ENCODE data around the gene NTN1. TPM values are rescaled to one million over a fixed set of nuclear protein-coding genes. Genes with fewer than 3 reads are reported as not detected.

NTN1 gene
- total RNA-seq, 1 donor from 2014 or later: 0.45 TPM

- Histone ChIP-seq H3F3A (ENCODE audit: low read depth) (no peaks in the 10 kb centered on the region), H3K9me3 (ENCODE audit: low read depth) (no peaks in the 10 kb centered on the region), H3K4me2 (no peak overlapping the region), H3K4me1 (peaks cover 22% of the 10 kb centered on the region), H3K79me2 (ENCODE audit: low read depth) (no peaks in the 10 kb centered on the region), H3K9ac (no peak overlapping the region), H4K20me1 (ENCODE audit: low read depth) (no peaks in the 10 kb centered on the region), H3K4me3 (no peak overlapping the region), H2AFZ (replicated peaks) (no peak overlapping the region), H3K36me3 (no peaks in the 10 kb centered on the region), H3K27ac (no peak overlapping the region), H3K27me3 (no peaks in the 10 kb centered on the region)
- DNase-seq (ENCODE audit: low spot score): no peak
- TF ChIP-seq EZH2 (IDR thresholded peaks at IDR 0.05) (no peak), EZH2phosphoT487 (IDR thresholded peaks at IDR 0.05) (no peak)
- TF ChIP-seq, protein P1, sequence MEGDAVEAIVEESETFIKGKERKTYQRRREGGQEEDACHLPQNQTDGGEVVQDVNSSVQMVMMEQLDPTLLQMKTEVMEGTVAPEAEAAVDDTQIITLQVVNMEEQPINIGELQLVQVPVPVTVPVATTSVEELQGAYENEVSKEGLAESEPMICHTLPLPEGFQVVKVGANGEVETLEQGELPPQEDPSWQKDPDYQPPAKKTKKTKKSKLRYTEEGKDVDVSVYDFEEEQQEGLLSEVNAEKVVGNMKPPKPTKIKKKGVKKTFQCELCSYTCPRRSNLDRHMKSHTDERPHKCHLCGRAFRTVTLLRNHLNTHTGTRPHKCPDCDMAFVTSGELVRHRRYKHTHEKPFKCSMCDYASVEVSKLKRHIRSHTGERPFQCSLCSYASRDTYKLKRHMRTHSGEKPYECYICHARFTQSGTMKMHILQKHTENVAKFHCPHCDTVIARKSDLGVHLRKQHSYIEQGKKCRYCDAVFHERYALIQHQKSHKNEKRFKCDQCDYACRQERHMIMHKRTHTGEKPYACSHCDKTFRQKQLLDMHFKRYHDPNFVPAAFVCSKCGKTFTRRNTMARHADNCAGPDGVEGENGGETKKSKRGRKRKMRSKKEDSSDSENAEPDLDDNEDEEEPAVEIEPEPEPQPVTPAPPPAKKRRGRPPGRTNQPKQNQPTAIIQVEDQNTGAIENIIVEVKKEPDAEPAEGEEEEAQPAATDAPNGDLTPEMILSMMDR (IDR thresholded peaks at IDR 0.05): no peak
- no peak overlapping the region for H3K4me3 Mint-ChIP-seq
- H3K27ac Mint-ChIP-seq: no peak overlapping the region
- H3K9me3 Mint-ChIP-seq: peaks cover 3% of the 10 kb centered on the region
- H3K4me1 Mint-ChIP-seq: peaks cover 9% of the 10 kb centered on the region
- H3K36me3 Mint-ChIP-seq: no peaks in the 10 kb centered on the region
- peaks cover 5% of the 10 kb centered on the region for H3K27me3 Mint-ChIP-seq (ENCODE audit: insufficient read depth, low read depth)
These were observed 153.7 kb downstream of the NTN1 start for GRCh38 chr17:9174779-9175574.

GRCh38 chr17:9175700-9176467 is 154.6 kb downstream of the NTN1 start:
- peaks cover 7% of the 10 kb centered on the region for H3K4me1 Mint-ChIP-seq
- H3K4me3 Mint-ChIP-seq: no peak overlapping the region
- H3F3A ChIP-seq (ENCODE audit: low read depth): no peaks in the 10 kb centered on the region
- no peaks in the 10 kb centered on the region for H3K79me2 ChIP-seq (ENCODE audit: low read depth)
- no peaks in the 10 kb centered on the region for H4K20me1 ChIP-seq (ENCODE audit: low read depth)
- H3K9ac ChIP-seq: no peak overlapping the region
- peaks cover 5% of the 10 kb centered on the region for H3K27me3 Mint-ChIP-seq (ENCODE audit: insufficient read depth, low read depth)
- no peak for DNase-seq (ENCODE audit: low spot score)
- no peak overlapping the region for H3K27ac Mint-ChIP-seq
- peaks cover 3% of the 10 kb centered on the region for H3K9me3 Mint-ChIP-seq
- H3K4me3 ChIP-seq: no peak overlapping the region
- no peak overlapping the region for H3K27ac ChIP-seq
- no peaks in the 10 kb centered on the region for H3K27me3 ChIP-seq
- no peak overlapping the region for H2AFZ ChIP-seq (replicated peaks)
- no peaks in the 10 kb centered on the region for H3K36me3 Mint-ChIP-seq
- H3K4me2 ChIP-seq: no peak overlapping the region
- H3K36me3 ChIP-seq: no peaks in the 10 kb centered on the region
- TF ChIP-seq EZH2 (IDR thresholded peaks at IDR 0.05): no peak
- TF ChIP-seq, protein P1 (IDR thresholded peaks at IDR 0.05): no peak
- TF ChIP-seq EZH2phosphoT487 (IDR thresholded peaks at IDR 0.05): no peak
- peaks cover 24% of the 10 kb centered on the region for H3K4me1 ChIP-seq
- H3K9me3 ChIP-seq (ENCODE audit: low read depth): no peaks in the 10 kb centered on the region

- no peak overlapping the region for H3K4me3 Mint-ChIP-seq
- H3K4me1 Mint-ChIP-seq: no peaks in the 10 kb centered on the region
- DNase-seq (ENCODE audit: low spot score): no peak
- peaks cover 5% of the 10 kb centered on the region for H3K27me3 Mint-ChIP-seq (ENCODE audit: insufficient read depth, low read depth)
- TF ChIP-seq, protein P1 (IDR thresholded peaks at IDR 0.05): no peak
- no peak for TF ChIP-seq EZH2phosphoT487 (IDR thresholded peaks at IDR 0.05)
- no peak for TF ChIP-seq EZH2 (IDR thresholded peaks at IDR 0.05)
- peaks cover 23% of the 10 kb centered on the region for H3K4me1 ChIP-seq
- peaks cover 3% of the 10 kb centered on the region for H3K9me3 Mint-ChIP-seq
- H3K27me3 ChIP-seq: no peaks in the 10 kb centered on the region
- H4K20me1 ChIP-seq (ENCODE audit: low read depth): no peaks in the 10 kb centered on the region
- H3K4me3 ChIP-seq: no peak overlapping the region
- no peaks in the 10 kb centered on the region for H3K36me3 ChIP-seq
- H3K79me2 ChIP-seq (ENCODE audit: low read depth): no peaks in the 10 kb centered on the region
- no peak overlapping the region for H3K27ac ChIP-seq
- H3K9me3 ChIP-seq (ENCODE audit: low read depth): no peaks in the 10 kb centered on the region
- H3F3A ChIP-seq (ENCODE audit: low read depth): no peaks in the 10 kb centered on the region
- H3K36me3 Mint-ChIP-seq: no peaks in the 10 kb centered on the region
- H2AFZ ChIP-seq (replicated peaks): no peak overlapping the region
- H3K9ac ChIP-seq: no peak overlapping the region
- H3K27ac Mint-ChIP-seq: no peak overlapping the region
- no peak overlapping the region for H3K4me2 ChIP-seq
These were observed 155.9 kb downstream of the NTN1 start for GRCh38 chr17:9177212-9177611.
